Activated CD4-positive, alpha-beta memory T cell treated with anti-CD3 and anti-CD28 coated beads, Interleukin-2, amount 10 ng/mL, durations not matched to agents 7 days and 5 days (primary cell): ENCODE results near the gene PCSK6. TPM values are rescaled to one million over a fixed set of nuclear protein-coding genes. Genes with fewer than 3 reads are reported as not detected.

ENCODE experiments used
- CTCF ChIA-PET: fragments of 350-600 bp; sonication (Branson Sonifier 250); formaldehyde crosslinking; loops from one replicate; lab custom pipeline; 2021; ENCODE audit warnings: antibody characterized with exemption, inconsistent platforms; lab: Charles Lee
- POLR2A ChIA-PET: fragments of 350-600 bp; sonication (Branson Sonifier 250); formaldehyde crosslinking; loops from one replicate; lab custom pipeline; 2021; ENCODE audit warnings: antibody characterized with exemption; lab: Charles Lee
- DNase-seq: peaks from one replicate; pipeline ENCODE4 v3.0.0-alpha.2; 2020
- H3K27ac Mint-ChIP-seq: one replicate; pipeline ENCODE4 v1.8.0; 2021; ENCODE audit warnings: mild to moderate bottlenecking, mixed read lengths
- H3K27me3 Mint-ChIP-seq: one replicate; pipeline ENCODE4 v1.8.0; 2021; ENCODE audit warnings: mixed read lengths
- H3K36me3 Mint-ChIP-seq: one replicate; pipeline ENCODE4 v1.8.0; 2021; ENCODE audit warnings: low read depth, mixed read lengths
- H3K4me1 Mint-ChIP-seq: one replicate; pipeline ENCODE4 v1.8.0; 2021; ENCODE audit warnings: mixed read lengths
- H3K4me3 Mint-ChIP-seq: one replicate; pipeline ENCODE4 v1.8.0; 2021; ENCODE audit warnings: mild to moderate bottlenecking, mixed read lengths
- H3K9me3 Mint-ChIP-seq: one replicate; pipeline ENCODE4 v1.8.0; 2021; ENCODE audit warnings: mixed read lengths
- total RNA-seq, 2 experiments: library from RNA; stranded (reverse); gene quantifications; one replicate each; pipeline ENCODE4 v1.2.3, GENCODE V29; 2021

Gene PCSK6
- total RNA-seq, 2 experiments from 2014 or later: 0.53 to 0.58 TPM

DNA sequence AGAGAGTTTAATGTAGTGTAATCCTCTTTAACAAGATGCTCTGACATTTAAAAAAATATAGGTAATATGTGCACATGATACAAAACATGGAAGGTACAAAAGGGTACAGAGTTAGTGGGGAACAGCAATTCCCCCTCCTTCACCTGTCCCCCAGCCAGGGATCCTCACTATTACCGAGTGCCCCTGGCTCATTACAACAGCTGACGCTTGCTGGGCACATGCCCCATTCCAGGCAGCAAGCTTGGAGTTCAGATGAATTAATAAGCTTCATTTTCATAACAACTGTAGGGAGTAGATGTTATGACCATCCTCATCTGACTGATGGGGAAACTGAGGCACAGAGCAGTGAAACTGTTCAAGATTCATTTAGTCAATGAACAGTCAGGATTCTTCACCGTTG is 41.2 kb downstream of the PCSK6 start:
- no peak overlapping the region for H3K4me3 Mint-ChIP-seq
- H3K36me3 Mint-ChIP-seq: no peaks in the 10 kb centered on the region
- ChIA-PET POLR2A (no interaction called here), CTCF (no interaction called here)
- no peak overlapping the region for H3K27ac Mint-ChIP-seq
- H3K9me3 Mint-ChIP-seq: no peaks in the 10 kb centered on the region
- no peak for DNase-seq
- peaks cover 14% of the 10 kb centered on the region for H3K27me3 Mint-ChIP-seq
- peaks cover 4% of the 10 kb centered on the region for H3K4me1 Mint-ChIP-seq

DNA sequence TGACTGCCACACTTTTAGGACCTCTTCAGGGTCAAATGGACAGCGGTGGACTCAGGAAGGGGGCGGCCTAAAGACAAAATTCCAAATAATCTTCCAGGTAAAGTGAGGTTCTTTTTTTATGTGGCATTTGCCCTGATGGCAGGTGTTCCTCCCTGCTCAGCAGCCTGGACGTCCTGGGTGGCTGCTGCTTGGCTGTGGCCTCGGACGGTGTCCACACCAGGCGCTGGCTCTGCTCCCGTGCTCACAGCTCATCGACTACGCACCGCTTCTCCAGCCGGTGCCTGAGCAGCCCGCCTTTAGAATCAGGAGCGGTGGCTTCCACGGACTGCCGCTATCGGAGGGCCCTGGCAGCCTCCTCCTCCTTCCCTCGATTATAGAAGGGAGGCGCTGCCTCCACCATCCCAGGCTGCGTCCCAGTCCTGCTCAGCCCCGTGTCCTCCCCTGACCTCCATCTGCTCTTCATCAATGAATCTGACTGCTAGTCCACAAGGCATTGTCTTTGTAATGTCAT is 41.9 kb downstream of the PCSK6 start:
- H3K4me3 Mint-ChIP-seq: no peak overlapping the region
- peaks cover 4% of the 10 kb centered on the region for H3K4me1 Mint-ChIP-seq

DNA sequence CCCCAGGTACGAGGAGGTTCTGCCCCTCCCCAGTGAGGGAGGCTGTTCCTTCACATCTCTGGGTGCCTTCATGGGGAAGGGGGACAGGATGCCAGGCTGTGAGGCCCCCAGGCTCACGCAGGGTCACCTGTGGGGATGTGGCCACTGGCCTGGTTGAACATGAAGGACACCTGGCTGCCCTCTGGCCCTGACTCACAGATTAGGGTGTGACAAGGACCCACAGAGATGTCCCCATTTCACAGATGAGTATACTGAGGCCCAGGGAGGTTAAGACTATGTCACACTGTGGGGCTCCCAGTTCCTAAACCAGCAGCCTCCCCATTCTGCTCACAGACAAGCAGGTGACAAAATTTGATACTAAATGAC is 42.4 kb downstream of the PCSK6 start:
- Mint-ChIP-seq H3K9me3 (no peaks in the 10 kb centered on the region), H3K4me3 (no peak overlapping the region), H3K4me1 (peaks cover 4% of the 10 kb centered on the region), H3K27ac (no peak overlapping the region), H3K27me3 (peaks cover 12% of the 10 kb centered on the region), H3K36me3 (no peaks in the 10 kb centered on the region)
- ChIA-PET POLR2A (no interaction called here), CTCF (no interaction called here)
- DNase-seq: no peak

More for the DNA sequence above, 41.9 kb downstream of the PCSK6 start:
- CTCF ChIA-PET: no interaction called here
- Mint-ChIP-seq H3K27me3 (peaks cover 14% of the 10 kb centered on the region), H3K27ac (no peak overlapping the region), H3K36me3 (no peaks in the 10 kb centered on the region), H3K9me3 (no peaks in the 10 kb centered on the region)
- POLR2A ChIA-PET: no interaction called here
- no peak for DNase-seq

DNA sequence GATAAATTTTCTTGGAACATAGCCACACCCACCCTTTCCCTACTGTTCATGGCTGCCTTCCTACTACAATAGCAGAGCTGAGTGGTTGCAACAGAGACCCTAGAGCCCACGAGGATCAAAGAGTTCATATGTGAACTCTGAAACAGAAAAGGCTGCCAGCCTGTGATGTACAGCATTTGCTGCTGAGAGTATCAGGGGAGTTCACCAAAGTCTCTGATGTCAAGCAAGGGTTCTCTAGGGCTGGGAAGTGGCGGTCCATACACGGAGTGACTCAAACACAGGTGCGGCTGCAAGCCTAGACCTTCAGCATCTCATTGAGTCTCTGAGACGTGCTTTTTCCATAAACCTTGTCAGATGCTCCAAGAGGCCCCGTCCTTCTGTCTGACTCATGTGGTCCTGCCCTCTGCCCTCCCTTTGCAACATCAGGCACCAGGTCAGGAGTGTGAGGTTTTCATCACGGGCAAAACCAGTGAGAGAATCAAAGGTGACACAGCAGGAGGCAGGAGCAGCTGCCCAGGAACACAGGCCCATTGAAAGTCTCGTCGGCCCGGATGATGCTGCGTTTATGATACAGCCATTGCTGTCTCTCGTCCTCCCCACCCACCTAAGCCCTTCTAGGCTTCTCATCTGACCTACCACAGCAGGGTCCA is 42.9 kb downstream of the PCSK6 start:
- Mint-ChIP-seq H3K27me3 (peaks cover 10% of the 10 kb centered on the region), H3K4me1 (peaks cover 4% of the 10 kb centered on the region), H3K27ac (no peak overlapping the region), H3K9me3 (no peaks in the 10 kb centered on the region), H3K4me3 (no peak overlapping the region), H3K36me3 (no peaks in the 10 kb centered on the region)
- CTCF ChIA-PET: no interaction called here
- DNase-seq: no peak
- POLR2A ChIA-PET: no interaction called here

DNA sequence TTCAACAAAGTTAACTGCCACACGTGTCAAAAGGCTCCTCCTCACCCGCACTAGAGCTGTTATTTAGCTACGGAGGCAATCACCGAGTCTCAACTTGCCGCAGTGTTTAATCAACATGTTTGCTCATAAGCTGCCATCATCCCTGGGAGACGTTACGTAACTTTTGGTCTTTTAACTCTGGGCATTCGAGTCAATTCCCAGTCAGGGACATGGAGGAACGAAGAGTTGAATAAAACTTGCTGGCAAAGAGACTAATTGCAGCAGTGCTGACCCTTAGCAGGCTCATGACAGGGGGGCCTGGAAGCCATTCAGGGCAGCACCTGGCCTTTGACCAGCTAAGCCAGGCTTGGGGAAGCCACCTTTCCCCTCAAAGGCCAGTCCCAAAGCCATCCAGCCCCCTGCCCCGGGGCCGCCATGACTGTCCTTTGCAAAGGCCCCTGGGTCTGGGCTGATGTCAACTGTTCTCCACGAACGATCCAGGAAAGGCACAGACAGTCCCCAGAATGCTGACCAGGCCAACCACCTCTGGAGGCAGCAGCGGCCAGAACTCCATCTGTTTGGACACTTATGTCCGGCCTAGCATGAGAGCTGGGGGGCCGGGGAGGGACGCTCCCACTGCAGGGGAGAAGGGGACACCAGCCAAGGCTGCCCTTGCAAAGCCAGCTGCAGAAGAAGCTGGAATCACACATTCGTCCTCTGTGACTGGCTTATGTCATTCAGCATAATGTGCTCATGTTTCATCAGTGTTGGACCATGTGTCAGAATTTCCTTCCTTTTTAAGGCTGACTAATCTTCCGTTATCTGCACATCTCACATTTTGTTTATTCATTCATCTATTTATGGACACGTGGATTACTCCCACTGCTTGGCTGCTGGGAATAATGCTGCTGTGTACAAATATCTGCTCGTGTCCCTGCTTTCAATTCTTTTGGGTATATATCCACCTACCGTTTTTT is 43.7 kb downstream of the PCSK6 start:
- Mint-ChIP-seq H3K4me1 (peaks cover 6% of the 10 kb centered on the region), H3K4me3 (no peak overlapping the region), H3K9me3 (no peaks in the 10 kb centered on the region), H3K27me3 (peaks cover 14% of the 10 kb centered on the region), H3K36me3 (no peaks in the 10 kb centered on the region), H3K27ac (no peak overlapping the region)
- DNase-seq: no peak
- ChIA-PET POLR2A (no interaction called here), CTCF (no interaction called here)

DNA sequence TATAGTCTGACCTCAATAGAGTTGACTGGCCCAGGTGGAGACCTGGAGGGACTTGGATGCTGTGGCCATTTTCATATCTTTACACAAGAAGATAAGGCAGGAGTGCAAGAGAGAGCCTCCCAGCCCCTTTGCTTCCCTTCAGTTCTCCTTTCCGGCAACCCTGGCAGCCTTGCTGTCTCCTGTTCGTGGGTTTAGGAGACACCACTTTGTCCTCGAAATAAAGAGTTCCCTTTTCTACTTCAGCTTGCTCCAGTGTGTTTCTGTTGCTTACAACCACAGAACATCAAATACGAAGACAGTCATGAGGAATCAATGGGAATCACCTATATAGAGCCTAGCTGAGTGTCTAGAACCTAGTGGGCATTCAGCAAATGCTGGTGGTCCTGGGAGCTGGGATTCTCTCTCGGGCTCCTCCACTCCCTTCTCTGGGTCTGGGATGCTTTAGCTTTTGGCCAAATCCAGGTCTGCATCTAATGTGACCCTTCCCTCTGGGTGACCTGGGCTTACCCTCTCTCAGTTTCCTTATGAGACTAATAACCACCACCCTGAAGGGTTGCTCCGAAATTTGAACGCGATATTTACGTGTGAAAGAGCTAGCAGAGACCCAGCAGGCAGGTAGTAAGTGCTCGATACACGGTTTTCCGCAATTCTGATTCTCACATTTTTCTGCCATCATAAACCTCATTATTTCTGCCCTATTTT is 44.5 kb downstream of the PCSK6 start:
- CTCF ChIA-PET: no interaction called here
- H3K9me3 Mint-ChIP-seq: no peaks in the 10 kb centered on the region

DNA sequence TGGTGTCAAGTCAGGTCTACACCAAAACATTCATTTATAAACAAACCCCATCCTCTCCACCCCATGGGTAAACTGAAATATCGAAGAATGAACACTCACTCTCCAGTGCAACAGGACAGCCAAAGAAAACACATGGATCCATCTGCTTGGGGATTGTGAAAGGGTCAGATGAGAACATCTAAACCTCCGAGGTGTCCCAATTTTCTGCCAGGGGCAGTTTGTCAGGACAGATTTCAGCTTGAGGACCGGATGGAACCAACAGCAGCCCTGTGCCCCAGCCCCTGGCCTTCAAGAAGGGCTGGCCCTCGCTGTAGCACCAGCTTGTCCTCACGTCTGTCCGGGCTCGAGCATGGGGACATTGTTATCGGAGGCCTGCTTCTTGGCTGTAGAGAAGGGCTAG is 45.5 kb downstream of the PCSK6 start:
- Mint-ChIP-seq H3K27ac (no peak overlapping the region), H3K36me3 (no peaks in the 10 kb centered on the region), H3K4me3 (no peak overlapping the region), H3K4me1 (peaks cover 6% of the 10 kb centered on the region), H3K27me3 (peaks cover 22% of the 10 kb centered on the region), H3K9me3 (no peaks in the 10 kb centered on the region)
- ChIA-PET POLR2A (no interaction called here), CTCF (no interaction called here)
- no peak for DNase-seq

More for the DNA sequence above, 44.5 kb downstream of the PCSK6 start:
- H3K27ac Mint-ChIP-seq: no peak overlapping the region
- H3K36me3 Mint-ChIP-seq: no peaks in the 10 kb centered on the region
- DNase-seq: no peak
- peaks cover 16% of the 10 kb centered on the region for H3K27me3 Mint-ChIP-seq
- POLR2A ChIA-PET: no interaction called here
- peaks cover 6% of the 10 kb centered on the region for H3K4me1 Mint-ChIP-seq
- H3K4me3 Mint-ChIP-seq: no peak overlapping the region

DNA sequence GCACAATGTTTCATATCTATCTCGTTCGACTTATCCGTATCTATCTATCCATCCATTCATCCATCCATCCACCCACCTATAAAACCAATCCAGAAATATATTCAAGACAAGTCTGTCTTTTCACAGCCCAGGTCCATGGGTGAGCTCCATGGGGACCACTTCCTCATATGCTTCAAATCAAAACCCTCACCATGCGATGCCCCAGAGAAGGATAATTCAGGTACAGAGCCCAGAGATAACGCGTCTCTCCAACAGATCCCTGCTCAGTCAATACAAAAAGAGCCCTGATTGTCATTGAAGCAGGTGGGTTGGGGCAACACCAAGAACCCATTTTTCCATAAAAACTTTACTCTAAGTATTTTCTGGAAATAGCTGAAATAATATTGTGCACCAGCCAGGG is 47.2 kb downstream of the PCSK6 start:
- H3K4me3 Mint-ChIP-seq: no peak overlapping the region
- H3K27me3 Mint-ChIP-seq: peaks cover 24% of the 10 kb centered on the region
- H3K27ac Mint-ChIP-seq: no peak overlapping the region
- ChIA-PET CTCF (interaction anchor here (0.7 kb wide), 1 partner anchor 122 kb away, joined by 3 read pairs; no protein-coding TSS in a partner anchor), POLR2A (no interaction called here)
- H3K9me3 Mint-ChIP-seq: no peaks in the 10 kb centered on the region
- H3K36me3 Mint-ChIP-seq: no peaks in the 10 kb centered on the region
- DNase-seq: no peak
- H3K4me1 Mint-ChIP-seq: peaks cover 6% of the 10 kb centered on the region

DNA sequence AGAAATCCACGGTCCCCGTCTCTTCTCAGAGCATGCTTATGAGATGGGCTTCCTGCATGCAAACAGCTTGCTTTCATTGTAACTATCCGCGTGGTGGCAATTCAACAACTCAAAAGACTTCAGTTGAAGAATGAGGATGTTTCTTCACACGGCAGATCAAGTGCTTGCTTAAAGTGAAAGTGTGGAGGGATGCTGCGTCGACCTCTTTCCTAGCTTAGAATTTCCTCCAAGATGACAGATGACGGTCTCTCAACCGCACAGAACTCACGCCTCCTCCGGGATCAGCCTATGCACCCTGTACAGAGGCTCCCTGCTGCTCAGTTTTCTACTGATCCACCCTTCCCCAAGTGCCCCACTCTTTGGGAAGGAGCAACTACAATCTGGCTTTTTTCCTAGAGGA is 47.8 kb downstream of the PCSK6 start:
- H3K9me3 Mint-ChIP-seq: no peaks in the 10 kb centered on the region
- H3K27me3 Mint-ChIP-seq: peaks cover 24% of the 10 kb centered on the region
- H3K36me3 Mint-ChIP-seq: no peaks in the 10 kb centered on the region
- H3K27ac Mint-ChIP-seq: no peak overlapping the region
- ChIA-PET CTCF (interaction anchor here (0.7 kb wide), 1 partner anchor 121 kb away, joined by 3 read pairs; no protein-coding TSS in a partner anchor), POLR2A (no interaction called here)
- no peak for DNase-seq
- no peak overlapping the region for H3K4me3 Mint-ChIP-seq
- H3K4me1 Mint-ChIP-seq: peaks cover 6% of the 10 kb centered on the region

DNA sequence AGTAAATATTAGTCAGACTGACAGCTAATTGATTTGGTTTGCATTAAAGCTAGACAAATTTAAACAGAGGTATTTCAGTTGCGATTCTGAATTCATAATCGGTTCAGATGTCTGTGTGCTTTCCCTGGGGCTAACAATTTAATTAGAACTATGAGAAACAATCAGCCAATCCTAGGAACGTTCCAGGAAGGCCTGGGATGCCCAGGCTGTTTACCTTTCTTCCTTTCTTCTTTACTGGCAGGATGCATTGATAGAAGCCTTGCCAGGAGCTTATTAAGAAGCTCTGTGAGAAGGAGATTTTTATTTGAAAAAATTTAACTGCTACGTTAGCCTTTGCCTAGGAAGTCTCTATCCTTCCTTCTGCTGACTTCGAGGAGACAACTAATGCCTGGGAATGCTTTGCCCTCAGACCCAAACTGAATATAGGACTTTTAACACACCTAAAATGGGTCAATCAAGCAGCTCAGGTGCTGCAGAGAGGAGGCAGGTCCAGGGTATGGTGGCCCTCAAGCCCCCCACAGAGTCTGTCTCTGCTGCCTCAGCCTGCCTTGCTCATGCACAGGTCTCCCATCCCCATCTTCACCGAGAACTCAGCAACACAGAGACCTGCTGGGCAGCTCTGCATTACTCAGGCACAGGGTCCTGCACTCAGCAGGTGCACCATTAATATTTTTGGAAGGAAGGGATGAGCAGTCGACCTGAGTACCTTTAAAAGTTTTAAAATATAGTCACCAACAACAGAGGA is 48.5 kb downstream of the PCSK6 start:
- Mint-ChIP-seq H3K27ac (no peak overlapping the region), H3K4me3 (no peak overlapping the region), H3K4me1 (peaks cover 2% of the 10 kb centered on the region), H3K36me3 (no peaks in the 10 kb centered on the region), H3K9me3 (no peaks in the 10 kb centered on the region), H3K27me3 (peaks cover 24% of the 10 kb centered on the region)
- no peak for DNase-seq
- POLR2A ChIA-PET: no interaction called here
- CTCF ChIA-PET: no interaction called here

DNA sequence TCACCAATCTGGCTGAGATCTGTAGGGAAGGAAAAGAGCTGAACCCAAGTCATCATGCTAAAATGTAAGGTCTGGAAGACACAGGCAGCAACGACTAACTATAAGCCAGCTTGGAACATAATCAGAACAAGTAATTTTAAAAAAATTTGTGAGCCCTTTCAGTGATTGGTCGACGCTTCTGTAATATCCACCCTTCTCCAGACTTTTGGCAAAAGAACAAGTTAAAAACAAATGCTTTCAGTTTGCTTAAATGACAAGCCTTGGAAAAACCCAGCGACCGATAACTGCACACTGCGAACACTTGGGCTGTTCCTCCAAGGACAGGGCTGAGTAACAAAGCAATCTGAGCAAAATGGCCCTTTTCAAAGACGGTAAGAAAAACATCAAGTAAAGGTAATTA is 49.6 kb downstream of the PCSK6 start:
- no peaks in the 10 kb centered on the region for H3K9me3 Mint-ChIP-seq
- ChIA-PET CTCF (no interaction called here), POLR2A (no interaction called here)
- H3K4me3 Mint-ChIP-seq: no peak overlapping the region
- H3K27ac Mint-ChIP-seq: no peak overlapping the region
- H3K4me1 Mint-ChIP-seq: peaks cover 2% of the 10 kb centered on the region
- no peak for DNase-seq
- H3K27me3 Mint-ChIP-seq: peaks cover 24% of the 10 kb centered on the region
- H3K36me3 Mint-ChIP-seq: no peaks in the 10 kb centered on the region

DNA sequence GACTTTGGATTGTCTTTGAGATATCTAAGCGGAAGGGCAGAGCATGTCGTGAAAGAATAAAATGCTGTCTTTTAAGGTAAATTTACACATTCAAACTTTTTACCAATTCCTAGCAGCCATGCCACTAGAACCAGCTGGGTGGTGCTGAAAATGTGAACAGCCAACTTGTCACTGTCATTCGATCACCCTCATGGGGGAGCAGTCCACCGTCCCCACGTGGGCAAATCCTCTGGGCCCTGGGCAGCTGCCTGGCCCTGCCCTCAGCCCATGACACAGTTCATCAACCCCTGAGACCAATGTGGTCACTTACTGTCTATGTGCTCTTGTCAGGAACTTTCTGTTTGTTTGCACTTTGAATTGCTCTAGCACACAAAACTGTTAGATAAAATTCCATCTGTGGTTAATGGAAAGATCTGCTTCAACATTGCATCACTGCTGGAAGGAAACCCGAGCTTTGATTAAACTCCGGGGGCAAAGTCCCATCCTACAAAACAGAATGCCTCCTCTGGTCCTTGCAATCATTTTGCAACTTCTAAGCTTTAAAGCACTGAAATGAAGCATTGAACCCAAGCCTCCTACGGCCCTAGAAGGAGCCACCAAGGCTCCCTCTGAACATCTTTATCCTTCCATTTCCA is 50.1 kb downstream of the PCSK6 start:
- Mint-ChIP-seq H3K27ac (no peak overlapping the region), H3K36me3 (no peaks in the 10 kb centered on the region), H3K27me3 (peaks cover 24% of the 10 kb centered on the region), H3K4me3 (no peak overlapping the region), H3K9me3 (no peaks in the 10 kb centered on the region), H3K4me1 (peaks cover 2% of the 10 kb centered on the region)
- no peak for DNase-seq
- ChIA-PET POLR2A (no interaction called here), CTCF (no interaction called here)
